GM12878 (cell line): Measurements from ENCODE around the gene ARL4D. TPM values are rescaled to one million over a fixed set of nuclear protein-coding genes. Genes with fewer than 3 reads are reported as not detected.

Experiments used
- ATAC-seq: fragments of 200-7000 bp; cut with Tn5 transposase; 3 replicates; pipeline ENCODE4 v1.9.1; 2020; ENCODE audit warnings: mild to moderate bottlenecking, moderate library complexity
- BruUV-seq: library from RNA; stranded (reverse); fragments of 400-500 nt; replicated peaks from 2 replicates; lab custom pipeline; 2021; lab: Mats Ljungman, UMichigan
- CTCF ChIA-PET: fragments of 300-600 bp; sonication (Branson Sonifier 250); formaldehyde crosslinking; extraction: SDS; loops from one replicate; lab custom pipeline; 2021; ENCODE audit warnings: inconsistent platforms; lab: Yijun Ruan, JAX
- POLR2A ChIA-PET: fragments of 350-600 bp; formaldehyde crosslinking; extraction: SDS; loops from one replicate; lab custom pipeline; 2021; ENCODE audit warnings: inconsistent platforms; lab: Charles Lee
- RAD21 ChIA-PET: fragments of 300-600 bp; sonication (Branson Sonifier 250); formaldehyde crosslinking; loops from one replicate; lab custom pipeline; 2023; ENCODE audit warnings: antibody characterized with exemption; ENCODE audit not compliant: unreplicated experiment; lab: Charles Lee
- SMC1A ChIA-PET: fragments of 300-600 bp; sonication (Branson Sonifier 250); formaldehyde crosslinking; loops from one replicate; lab custom pipeline; 2023; ENCODE audit not compliant: unreplicated experiment, uncharacterized antibody; lab: Charles Lee
- DNase-seq: peaks from one replicate; pipeline ENCODE4 v3.0.0-alpha.2; 2011; ENCODE audit warnings: low read depth, low spot score
- FAIRE-seq: peaks from 3 replicates; lab custom pipeline; 2011; peaks lifted over from hg19 to GRCh38; lab: Jason Lieb, UNC
- H2AFZ ChIP-seq: 2 replicates; pipeline ENCODE4 v1.6.0; 2011; ENCODE audit warnings: low read depth, low read length, control low read depth; ENCODE audit not compliant: control insufficient read depth
- H3K27ac ChIP-seq: 2 replicates; pipeline ENCODE4 v1.5.1; 2011; ENCODE audit warnings: control low read depth; ENCODE audit not compliant: control insufficient read depth, insufficient read depth
- H3K27me3 ChIP-seq, 2 experiments: replicated peaks in 1 of 2; 2 replicates each; pipeline versions ENCODE4 v1.6.0 to v1.6.1; 2011; ENCODE audit warnings: low read length in 1 of 2; ENCODE audit not compliant: control insufficient read depth in 2 of 2, insufficient read depth in 2 of 2
- H3K36me3 ChIP-seq, 2 experiments: 2 replicates each; pipeline ENCODE4 v1.5.1; 2011; ENCODE audit warnings: low read length in 1 of 2; ENCODE audit not compliant: control insufficient read depth in 2 of 2, insufficient read depth in 2 of 2
- H3K4me1 ChIP-seq: 2 replicates; pipeline ENCODE4 v1.6.1; 2011; ENCODE audit warnings: mild to moderate bottlenecking, low read length, moderate library complexity, mixed read lengths; ENCODE audit not compliant: control insufficient read depth, insufficient read depth
- H3K4me2 ChIP-seq: 2 replicates; pipeline ENCODE4 v1.6.0; 2011; ENCODE audit warnings: control low read depth; ENCODE audit not compliant: control insufficient read depth, insufficient read depth
- H3K4me3 ChIP-seq: fragments of 200-600 bp; sonication (generic); 2 replicates; pipeline ENCODE4 v1.5.1; 2016
- H3K79me2 ChIP-seq: 2 replicates; pipeline ENCODE4 v1.6.0; 2011; ENCODE audit warnings: low read length; ENCODE audit not compliant: control insufficient read depth, insufficient read depth
- H3K9ac ChIP-seq: 2 replicates; pipeline ENCODE4 v1.8.0; 2011; ENCODE audit warnings: low read length, control low read depth, mixed read lengths; ENCODE audit not compliant: control insufficient read depth, insufficient read depth
- H3K9me3 ChIP-seq: replicated peaks from 3 replicates; pipeline ENCODE4 v1.5.1; 2011; ENCODE audit warnings: mild to moderate bottlenecking, low read length; ENCODE audit not compliant: control insufficient read depth, insufficient read depth
- H4K20me1 ChIP-seq: 2 replicates; pipeline ENCODE4 v1.6.0; 2011; ENCODE audit not compliant: control insufficient read depth, insufficient read depth
- CBX3 ChIP-seq: fragments of 200-600 bp; sonication (generic); IDR thresholded peaks from 2 replicates; pipeline ENCODE4 v1.6.1; 2016; ENCODE audit warnings: low read depth, borderline replicate concordance
- HCFC1 ChIP-seq: fragments of 150-350 bp; IDR thresholded peaks from 2 replicates; pipeline ENCODE4 v1.6.1; 2014; ENCODE audit warnings: low read length
- KLF5 ChIP-seq: fragments of 450-650 bp; IDR thresholded peaks from 2 replicates; pipeline ENCODE4 v1.6.1; 2014; ENCODE audit warnings: mild to moderate bottlenecking; ENCODE audit not compliant: partially characterized antibody
- POLR2AphosphoS2 ChIP-seq: IDR thresholded peaks from 2 replicates; pipeline ENCODE4 v1.6.1; 2011; ENCODE audit warnings: low read depth, mild to moderate bottlenecking, low read length, improper control_type of control experiment, moderate library complexity
- POLR2AphosphoS5 ChIP-seq: IDR thresholded peaks from 2 replicates; pipeline ENCODE4 v1.6.1; 2011; ENCODE audit warnings: mild to moderate bottlenecking, low read length, inconsistent platforms
- RCOR1 ChIP-seq: conservative IDR thresholded peaks from 2 replicates; pipeline ENCODE4 v1.6.1; 2012; ENCODE audit warnings: low read depth, low read length, improper control_type of control experiment
- RUNX3 ChIP-seq: IDR thresholded peaks from 2 replicates; pipeline ENCODE4 v1.6.1; 2012; ENCODE audit warnings: low read length, inconsistent platforms
- SMARCA5 ChIP-seq: fragments of 450-650 bp; IDR thresholded peaks from 2 replicates; pipeline ENCODE4 v1.6.1; 2017; ENCODE audit warnings: mild to moderate bottlenecking
- SMC3 ChIP-seq: IDR thresholded peaks from 2 replicates; pipeline ENCODE4 v1.6.1; 2011; ENCODE audit warnings: low read length, improper control_type of control experiment, borderline replicate concordance
- STAT3 ChIP-seq: IDR thresholded peaks from 2 replicates; pipeline ENCODE4 v1.6.1; 2011; ENCODE audit warnings: low read depth, low read length, improper control_type of control experiment
- TCF12 ChIP-seq: IDR thresholded peaks from 2 replicates; pipeline ENCODE4 v1.6.1; 2011; ENCODE audit warnings: low read depth, mild to moderate bottlenecking, low read length
- WGBS: methylation state at CpG from one replicate; pipeline ENCODE4 v1.1.6; 2016; ENCODE audit warnings: low lambda C conversion rate; ENCODE audit not compliant: insufficient replicate concordance, insufficient coverage; ENCODE audit errors: missing lambda C conversion rate; 5-methylcytosine and 5-hydroxymethylcytosine counted together
- in situ Hi-C: fragments of 300-500 bp; cut with MboI; formaldehyde crosslinking; loops from 9 replicates; pipeline ENCODE4 v1.14.3; 2018; ENCODE audit warnings: mixed read lengths
- intact Hi-C: fragments of 100-400 bp; cut with micrococcal nuclease; formaldehyde crosslinking; loops from one replicate; pipeline ENCODE4 v1.14.2; 2022; ENCODE audit not compliant: unreplicated experiment
- polyA plus RNA-seq, 11 experiments: library from polyadenylated mRNA; depleted of rRNA in 4 of 11; unstranded in 6 of 11; stranded (reverse) in 5 of 11; fragments of >200 nt; fragmentation: Nextera tagmentation in 4 of 11; fragmentation: Illumina TruSeq in 1 of 11; extraction: Ambion mirVana in 4 of 11; extraction: Trizol in 1 of 11; gene quantifications; 1 replicate in 1 of 11; 2 replicates in 10 of 11; pipeline versions ENCODE4 v1.2.1 to v1.2.3, GENCODE V29; 2011 to 2016; ENCODE audit warnings: inconsistent platforms in 2 of 11, missing spikeins in 2 of 11, low read depth in 1 of 11
- total RNA-seq, 4 experiments: library from RNA; depleted of rRNA in 3 of 4; stranded (reverse); fragments of >200 nt in 3 of 4; fragmentation: Illumina TruSeq in 1 of 4; extraction: Trizol in 1 of 4; gene quantifications; 2 replicates each; pipeline versions ENCODE4 v1.2.1 to v1.2.3, GENCODE V29; 2013 to 2021
- TF ChIP-seq, protein P1 (sequence below): fragments of 450-650 bp; IDR thresholded peaks from 2 replicates; pipeline ENCODE4 v1.6.1; 2017; ENCODE audit warnings: mild to moderate bottlenecking, low read depth, inconsistent platforms; ENCODE audit not compliant: poor library complexity, severe bottlenecking
- TF ChIP-seq, protein P2 (sequence below): fragments of 450-650 bp; IDR thresholded peaks from 2 replicates; pipeline ENCODE4 v1.6.1; 2017; ENCODE audit warnings: low read depth, mild to moderate bottlenecking, moderate library complexity
- TF ChIP-seq, protein P3 (sequence below): IDR thresholded peaks from 2 replicates; pipeline ENCODE4 v1.6.1; 2012; ENCODE audit warnings: low read length, inconsistent platforms
- TF ChIP-seq, protein P4 (sequence below): fragments of 450-650 bp; conservative IDR thresholded peaks from 2 replicates; pipeline ENCODE4 v1.6.1; 2017; ENCODE audit warnings: mild to moderate bottlenecking, moderate library complexity

The ARL4D gene
- total and polyA plus RNA-seq, 10 of the 15 experiments (the other 5 are each of a cell fraction or from before 2014, with no cell fraction given): 0.10 to 1.5 (median 0.75) TPM

DNA sequence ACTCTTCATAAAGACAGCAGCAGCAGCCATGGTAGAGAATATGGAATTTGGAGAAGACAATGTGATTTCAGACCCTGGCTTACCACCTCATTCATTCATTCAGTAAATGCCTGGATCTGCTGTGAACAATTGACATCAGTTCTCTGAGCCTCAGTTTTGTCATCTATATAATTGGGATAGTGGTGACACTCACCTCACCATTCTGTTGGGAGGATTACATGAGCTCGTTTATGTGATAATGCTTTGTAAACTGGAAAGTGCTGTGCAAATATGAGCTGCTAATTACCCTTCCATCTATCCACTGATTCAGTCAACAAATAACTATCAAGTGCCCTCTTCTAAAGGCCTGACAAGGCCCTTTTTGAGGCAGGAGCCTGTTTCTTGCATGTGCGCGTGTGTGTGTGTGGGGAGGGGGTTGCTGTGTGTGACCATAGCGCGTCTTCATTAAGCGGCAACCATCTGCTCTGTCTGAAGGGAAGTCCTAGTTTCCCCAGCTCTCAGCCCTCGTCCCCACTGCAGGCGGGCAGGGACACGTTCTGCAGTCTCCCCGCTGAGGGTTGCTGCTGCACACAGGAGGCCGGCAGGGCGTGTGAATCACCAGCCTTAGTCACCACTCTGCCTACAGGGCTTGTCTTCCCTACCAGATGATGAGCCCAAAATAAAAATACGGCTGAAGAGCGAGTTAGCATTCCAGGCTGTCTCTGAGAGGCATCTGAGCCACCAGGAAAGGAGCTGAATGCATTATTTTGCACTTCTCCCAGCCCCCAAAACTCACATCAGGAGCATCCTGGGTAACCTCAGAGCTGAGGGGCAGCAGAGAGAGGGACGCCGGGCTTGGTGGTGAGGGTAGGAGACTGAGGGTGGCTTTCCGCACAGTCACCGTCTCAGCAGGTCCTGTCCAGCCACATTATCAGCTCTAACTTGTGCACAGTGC is 19.9 kb downstream of the ARL4D start:
- Histone ChIP-seq H3K4me2 (no peak overlapping the region), H3K4me1 (no peaks in the 10 kb centered on the region), H3K9ac (no peak overlapping the region)
- TF ChIP-seq STAT3 (no peak), TCF12 (no peak), HCFC1 (no peak), RUNX3 (no peak), POLR2AphosphoS5 (no peak), POLR2AphosphoS2 (no peak), SMC3 (no peak), CBX3 (no peak), KLF5 (no peak), RCOR1 (no peak), SMARCA5 (no peak)
- TF ChIP-seq, protein P1, sequence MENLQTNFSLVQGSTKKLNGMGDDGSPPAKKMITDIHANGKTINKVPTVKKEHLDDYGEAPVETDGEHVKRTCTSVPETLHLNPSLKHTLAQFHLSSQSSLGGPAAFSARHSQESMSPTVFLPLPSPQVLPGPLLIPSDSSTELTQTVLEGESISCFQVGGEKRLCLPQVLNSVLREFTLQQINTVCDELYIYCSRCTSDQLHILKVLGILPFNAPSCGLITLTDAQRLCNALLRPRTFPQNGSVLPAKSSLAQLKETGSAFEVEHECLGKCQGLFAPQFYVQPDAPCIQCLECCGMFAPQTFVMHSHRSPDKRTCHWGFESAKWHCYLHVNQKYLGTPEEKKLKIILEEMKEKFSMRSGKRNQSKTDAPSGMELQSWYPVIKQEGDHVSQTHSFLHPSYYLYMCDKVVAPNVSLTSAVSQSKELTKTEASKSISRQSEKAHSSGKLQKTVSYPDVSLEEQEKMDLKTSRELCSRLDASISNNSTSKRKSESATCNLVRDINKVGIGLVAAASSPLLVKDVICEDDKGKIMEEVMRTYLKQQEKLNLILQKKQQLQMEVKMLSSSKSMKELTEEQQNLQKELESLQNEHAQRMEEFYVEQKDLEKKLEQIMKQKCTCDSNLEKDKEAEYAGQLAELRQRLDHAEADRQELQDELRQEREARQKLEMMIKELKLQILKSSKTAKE: no peak
- TF ChIP-seq, protein P2, sequence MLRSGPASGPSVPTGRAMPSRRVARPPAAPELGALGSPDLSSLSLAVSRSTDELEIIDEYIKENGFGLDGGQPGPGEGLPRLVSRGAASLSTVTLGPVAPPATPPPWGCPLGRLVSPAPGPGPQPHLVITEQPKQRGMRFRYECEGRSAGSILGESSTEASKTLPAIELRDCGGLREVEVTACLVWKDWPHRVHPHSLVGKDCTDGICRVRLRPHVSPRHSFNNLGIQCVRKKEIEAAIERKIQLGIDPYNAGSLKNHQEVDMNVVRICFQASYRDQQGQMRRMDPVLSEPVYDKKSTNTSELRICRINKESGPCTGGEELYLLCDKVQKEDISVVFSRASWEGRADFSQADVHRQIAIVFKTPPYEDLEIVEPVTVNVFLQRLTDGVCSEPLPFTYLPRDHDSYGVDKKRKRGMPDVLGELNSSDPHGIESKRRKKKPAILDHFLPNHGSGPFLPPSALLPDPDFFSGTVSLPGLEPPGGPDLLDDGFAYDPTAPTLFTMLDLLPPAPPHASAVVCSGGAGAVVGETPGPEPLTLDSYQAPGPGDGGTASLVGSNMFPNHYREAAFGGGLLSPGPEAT: no peak
- TF ChIP-seq, protein P3, sequence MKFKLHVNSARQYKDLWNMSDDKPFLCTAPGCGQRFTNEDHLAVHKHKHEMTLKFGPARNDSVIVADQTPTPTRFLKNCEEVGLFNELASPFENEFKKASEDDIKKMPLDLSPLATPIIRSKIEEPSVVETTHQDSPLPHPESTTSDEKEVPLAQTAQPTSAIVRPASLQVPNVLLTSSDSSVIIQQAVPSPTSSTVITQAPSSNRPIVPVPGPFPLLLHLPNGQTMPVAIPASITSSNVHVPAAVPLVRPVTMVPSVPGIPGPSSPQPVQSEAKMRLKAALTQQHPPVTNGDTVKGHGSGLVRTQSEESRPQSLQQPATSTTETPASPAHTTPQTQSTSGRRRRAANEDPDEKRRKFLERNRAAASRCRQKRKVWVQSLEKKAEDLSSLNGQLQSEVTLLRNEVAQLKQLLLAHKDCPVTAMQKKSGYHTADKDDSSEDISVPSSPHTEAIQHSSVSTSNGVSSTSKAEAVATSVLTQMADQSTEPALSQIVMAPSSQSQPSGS: no peak
- TF ChIP-seq, protein P4, sequence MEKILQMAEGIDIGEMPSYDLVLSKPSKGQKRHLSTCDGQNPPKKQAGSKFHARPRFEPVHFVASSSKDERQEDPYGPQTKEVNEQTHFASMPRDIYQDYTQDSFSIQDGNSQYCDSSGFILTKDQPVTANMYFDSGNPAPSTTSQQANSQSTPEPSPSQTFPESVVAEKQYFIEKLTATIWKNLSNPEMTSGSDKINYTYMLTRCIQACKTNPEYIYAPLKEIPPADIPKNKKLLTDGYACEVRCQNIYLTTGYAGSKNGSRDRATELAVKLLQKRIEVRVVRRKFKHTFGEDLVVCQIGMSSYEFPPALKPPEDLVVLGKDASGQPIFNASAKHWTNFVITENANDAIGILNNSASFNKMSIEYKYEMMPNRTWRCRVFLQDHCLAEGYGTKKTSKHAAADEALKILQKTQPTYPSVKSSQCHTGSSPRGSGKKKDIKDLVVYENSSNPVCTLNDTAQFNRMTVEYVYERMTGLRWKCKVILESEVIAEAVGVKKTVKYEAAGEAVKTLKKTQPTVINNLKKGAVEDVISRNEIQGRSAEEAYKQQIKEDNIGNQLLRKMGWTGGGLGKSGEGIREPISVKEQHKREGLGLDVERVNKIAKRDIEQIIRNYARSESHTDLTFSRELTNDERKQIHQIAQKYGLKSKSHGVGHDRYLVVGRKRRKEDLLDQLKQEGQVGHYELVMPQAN: no peak

More for the DNA sequence above, 19.9 kb downstream of the ARL4D start:
- POLR2A ChIA-PET: no interaction called here
- H3K36me3 ChIP-seq: no peaks in the 10 kb centered on the region
- 40% methylated on average over 18 of the region's 18 CpGs for WGBS
- H3K79me2 ChIP-seq: no peaks in the 10 kb centered on the region
- H3K27ac ChIP-seq: no peak overlapping the region
- in situ Hi-C loops: no loop called here
- no TSS peak for BruUV-seq
- H3K9me3 ChIP-seq: no peaks in the 10 kb centered on the region
- CTCF ChIA-PET: no interaction called here
- no peak for ATAC-seq
- no peak for DNase-seq
- RAD21 ChIA-PET: interaction anchor here (1.2 kb wide), 1 partner anchor 24 kb away, joined by 3 read pairs; no protein-coding TSS in a partner anchor
- no peak overlapping the region for H3K4me3 ChIP-seq
- no peaks in the 10 kb centered on the region for H4K20me1 ChIP-seq
- SMC1A ChIA-PET: no interaction called here
- FAIRE-seq: no peak
- H2AFZ ChIP-seq: no peak overlapping the region
- H3K27me3 ChIP-seq: no peaks in the 10 kb centered on the region; a peak in 1 of 4 replicates
- intact Hi-C loops: no loop called here
